Measurements from ENCODE around the gene ZNF615. TPM values are rescaled to one million over a fixed set of nuclear protein-coding genes. Genes with fewer than 3 reads are reported as not detected.
"Not testable (repeated sequence)": the region's sequence is repeated elsewhere in the genome, so short reads cannot be mapped to it uniquely, and the experiment has no call there.

The ZNF615 gene
- total RNA-seq, 4 donors from 2014 or later: 15.3 to 29.6 (median 21.6) TPM

- H3K9me3 ChIP-seq: peaks cover 0 to 78% (median 22%) of the 10 kb centered on the region in 4 donors
- peaks cover 0 to 13% (median 10%) of the 10 kb centered on the region in 4 donors for H3K4me1 ChIP-seq
- H3K27ac ChIP-seq: peak within 1 kb of the TSS; percentile 59 to 85 (median 80)
- 3 to 4% methylated on average over 28 to 33 of the region's 33 CpGs for WGBS, 2 donors
- peak in 1 of 2 donors; percentile 21 for TF ChIP-seq POLR2A (IDR thresholded peaks at IDR 0.05)
- peak in 1 of 5 experiments; percentile 20 for TF ChIP-seq CTCF (IDR thresholded peaks at IDR 0.05)
- TF ChIP-seq EP300 (IDR thresholded peaks at IDR 0.05): peak; percentile 89 to 97
- DNase-seq (ENCODE audit: low spot score in 2 of 2): peak; percentile 83 to 97
- peaks cover 0 to 48% (median 0%) of the 10 kb centered on the region in 3 donors for H3K36me3 ChIP-seq
- peak within 1 kb of the TSS; percentile 66 to 83 (median 80) for H3K4me3 ChIP-seq
- no peaks in the 10 kb centered on the region for H3K27me3 ChIP-seq
These were observed 21.4 kb downstream of the ZNF615 start, which contains the start of gene ZNF350 for GRCh38 chr19:51986309-51987291. Gene ZNF350, minus strand, starts transcription at chr19:51986840. Its CDS starts 12,480 bp downstream, at chr19:51974360.

- no peak for DNase-seq (ENCODE audit: low spot score in 2 of 2)
- Histone ChIP-seq H3K27ac (no peak overlapping the region), H3K27me3 (no peaks in the 10 kb centered on the region), H3K36me3 (peaks cover 0 to 65% (median 0%) of the 10 kb centered on the region in 3 donors), H3K4me1 (peaks cover 0 to 13% (median 10%) of the 10 kb centered on the region in 4 donors), H3K9me3 (peaks cover 0 to 79% (median 23%) of the 10 kb centered on the region in 4 donors), H3K4me3 (no peak overlapping the region)
- no peak for TF ChIP-seq EP300 (IDR thresholded peaks at IDR 0.05)
- no peak for TF ChIP-seq CTCF (IDR thresholded peaks at IDR 0.05)
- TF ChIP-seq POLR2A (IDR thresholded peaks at IDR 0.05): no peak
- 95 to 96% methylated on average over 4 of the region's 4 CpGs for WGBS, 2 donors
These were observed 24.6 kb downstream of the ZNF615 start for GRCh38 chr19:51983361-51983760.

GRCh38 chr19:51980926-51981325 lies 27.1 kb downstream of the ZNF615 start:
- peaks cover 0 to 92% (median 35%) of the 10 kb centered on the region in 4 donors for H3K9me3 ChIP-seq
- H3K36me3 ChIP-seq: peaks cover 0 to 89% (median 0%) of the 10 kb centered on the region in 3 donors
- WGBS, 2 donors: 94 to 97% methylated on average over 6 of the region's 6 CpGs
- H3K27me3 ChIP-seq; DNase-seq (ENCODE audit: low spot score in 2 of 2); H3K4me3 ChIP-seq; H3K27ac ChIP-seq: not testable (repeated sequence)
- H3K4me1 ChIP-seq: peaks cover 0 to 13% (median 9%) of the 10 kb centered on the region in 4 donors

- DNase-seq (ENCODE audit: low spot score in 2 of 2): no peak
- peaks cover 0 to 99% (median 38%) of the 10 kb centered on the region in 4 donors for H3K9me3 ChIP-seq
- TF ChIP-seq POLR2A (IDR thresholded peaks at IDR 0.05) (no peak), CTCF (IDR thresholded peaks at IDR 0.05) (no peak), EP300 (IDR thresholded peaks at IDR 0.05) (no peak)
- no peaks in the 10 kb centered on the region for H3K27me3 ChIP-seq
- no peak overlapping the region for H3K4me3 ChIP-seq
- H3K36me3 ChIP-seq: peaks cover 0 to 96% (median 3%) of the 10 kb centered on the region in 3 donors
- peaks cover 0 to 6% (median 2%) of the 10 kb centered on the region in 4 donors for H3K4me1 ChIP-seq
- no peak overlapping the region for H3K27ac ChIP-seq
- 95 to 96% methylated on average over 6 of the region's 6 CpGs for WGBS, 2 donors
These were observed 27.8 kb downstream of the ZNF615 start for GRCh38 chr19:51980116-51980736.

GRCh38 chr19:51978882-51979281 lies 29.1 kb downstream of the ZNF615 start:
- H3K36me3 ChIP-seq: peaks cover 3 to 100% (median 12%) of the 10 kb centered on the region in 3 donors

More at GRCh38 chr19:51978882-51979281, 29.1 kb downstream of the ZNF615 start:
- TF ChIP-seq POLR2A (IDR thresholded peaks at IDR 0.05) (no peak), EP300 (IDR thresholded peaks at IDR 0.05) (no peak), CTCF (IDR thresholded peaks at IDR 0.05) (no peak)
- Histone ChIP-seq H3K27me3 (no peaks in the 10 kb centered on the region), H3K9me3 (peaks cover 0 to 100% (median 45%) of the 10 kb centered on the region in 4 donors), H3K27ac (no peak overlapping the region), H3K4me3 (no peak overlapping the region), H3K4me1 (no peaks in the 10 kb centered on the region)
- no peak for DNase-seq (ENCODE audit: low spot score in 2 of 2)
- WGBS, 2 donors: 94 to 99% methylated on average over 4 of the region's 4 CpGs

Data from tibial nerve (tissue), 4 donors.